T-helper 1 cell treated with Interleukin-12 subunit alpha and Interleukin-12 subunit beta and Interleukin-4 antibody, amounts not matched to agents 30 ng/mL and 1 ng/mL, for 36 hours (primary cell): ENCODE data around the gene FAM118B. TPM values are rescaled to one million over a fixed set of nuclear protein-coding genes. Genes with fewer than 3 reads are reported as not detected.

ENCODE experiments used
- intact Hi-C: fragments of 100-400 bp; cut with micrococcal nuclease; formaldehyde crosslinking; loops from one replicate; pipeline ENCODE4 v1.15.1; 2024
- total RNA-seq: library from RNA; stranded (reverse); gene quantifications from 2 replicates; pipeline ENCODE4 v1.2.3, GENCODE V29; 2022

Gene FAM118B
- total RNA-seq, 1 donor from 2014 or later, result 13.4 TPM

GRCh38 chr11:126186025-126186698 lies 25.4 kb upstream of the FAM118B start:
- intact Hi-C loops, result no loop called here

GRCh38 chr11:126186708-126187529 lies 24.7 kb upstream of the FAM118B start:
- intact Hi-C loops, result no loop called here

GRCh38 chr11:126188332-126189108 lies 23.1 kb upstream of the FAM118B start:
- intact Hi-C loops, result no loop called here

- intact Hi-C loops, result no loop called here
These were observed 22.3 kb upstream of the FAM118B start for GRCh38 chr11:126189109-126189929.

GRCh38 chr11:126190792-126191191 lies 20.8 kb upstream of the FAM118B start:
- intact Hi-C loops, result loop anchor here (5.0 kb wide), 1 partner anchor 128 kb away; the partner anchor contains the start of gene CDON

GRCh38 chr11:126191379-126192073 lies 20.1 kb upstream of the FAM118B start:
- intact Hi-C loops, result loop anchor here (5.0 kb wide), 1 partner anchor 129 kb away; the partner anchor contains the start of gene CDON

GRCh38 chr11:126192361-126192760 lies 19.2 kb upstream of the FAM118B start:
- intact Hi-C loops, result loop anchor here (5.0 kb wide), 1 partner anchor 130 kb away; the partner anchor contains the start of gene CDON

- intact Hi-C loops, result loop anchor here (5.0 kb wide), 1 partner anchor 131 kb away; the partner anchor contains the start of gene CDON
These were observed 18.5 kb upstream of the FAM118B start for GRCh38 chr11:126193038-126193478.

- intact Hi-C loops, result loop anchor here (1.0 to 5.0 kb wide), 4 partner anchors 17 to 271 kb away; partner anchors contain the start of genes CDON, FAM118B and RPUSD4
These were observed 17.4 kb upstream of the FAM118B start for GRCh38 chr11:126194121-126194543.

- intact Hi-C loops, result no loop called here
These were observed 16.5 kb upstream of the FAM118B start for GRCh38 chr11:126195119-126195518.

GRCh38 chr11:126197277-126197939 lies 14.2 kb upstream of the FAM118B start:
- intact Hi-C loops, result no loop called here

- intact Hi-C loops, result no loop called here
These were observed 12.9 kb upstream of the FAM118B start for GRCh38 chr11:126198648-126199047.

- intact Hi-C loops, result no loop called here
These were observed 8.8 kb upstream of the FAM118B start for GRCh38 chr11:126202646-126203359.

- intact Hi-C loops, result no loop called here
These were observed 6.2 kb upstream of the FAM118B start for GRCh38 chr11:126205359-126205758.

GRCh38 chr11:126207896-126208295 lies 3.7 kb upstream of the FAM118B start:
- intact Hi-C loops, result no loop called here

- intact Hi-C loops, result loop anchor here (1.0 to 5.0 kb wide), 17 partner anchors 17 to 1257 kb away; partner anchors contain the start of genes CCDC15, CHEK1, DCPS and EI24
These were observed 729 bp upstream of the FAM118B start for GRCh38 chr11:126210871-126211235.

GRCh38 chr11:126212089-126212660 lies 593 bp downstream of the FAM118B start:
- intact Hi-C loops, result loop anchor here (5.0 kb wide), 1 partner anchor 1100 kb away; the partner anchor contains the start of gene TMEM218

- intact Hi-C loops, result loop anchor here (5.0 kb wide), 1 partner anchor 1102 kb away; the partner anchor contains the start of gene TMEM218
These were observed 2.9 kb downstream of the FAM118B start for GRCh38 chr11:126214441-126214840.
